ENCODE measurements around the gene RSPH9.

The RSPH9 gene

GRCh38 chr6:43714311-43715055, 69.6 kb downstream of the RSPH9 start:
- DNase-seq, result no peak

DNA sequence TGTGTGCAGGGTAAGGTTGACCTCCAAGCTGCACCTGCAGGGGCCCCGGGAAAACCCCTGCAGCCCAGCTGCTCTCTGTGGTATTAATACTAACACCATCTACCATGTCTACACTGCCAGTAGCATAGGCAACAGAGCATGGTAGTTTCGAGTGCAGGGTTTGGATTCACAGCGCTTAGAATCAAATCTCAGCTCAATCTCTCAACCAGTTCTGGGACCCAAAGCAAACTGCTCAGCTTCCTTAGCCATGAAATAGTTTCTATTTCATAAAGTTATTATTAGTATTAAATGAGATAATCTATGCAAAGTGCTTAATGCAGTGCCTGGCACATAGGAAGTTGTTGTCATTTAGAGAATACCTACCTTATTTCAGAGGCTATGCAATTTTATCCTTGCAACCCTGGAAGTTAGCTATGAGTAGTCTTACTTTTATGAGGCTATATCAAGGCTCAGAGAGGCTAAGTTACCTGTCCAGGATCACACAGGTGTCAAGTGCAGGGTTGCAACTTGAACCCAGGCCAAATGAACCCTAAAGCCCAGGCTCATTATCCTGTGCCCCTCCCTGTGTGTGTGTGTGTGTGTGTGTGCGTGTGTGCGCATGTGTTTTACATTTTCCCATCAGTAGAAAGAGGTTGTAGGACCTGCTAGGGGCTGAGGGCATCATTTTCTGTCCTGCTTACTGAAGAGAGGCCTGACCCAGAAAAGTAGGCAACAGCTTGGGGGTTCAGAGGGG, 70.4 kb downstream of the RSPH9 start:
- DNase-seq, result no peak

- DNase-seq, result no peak
Observed at GRCh38 chr6:43716099-43716498, 71.3 kb downstream of the RSPH9 start.

DNA sequence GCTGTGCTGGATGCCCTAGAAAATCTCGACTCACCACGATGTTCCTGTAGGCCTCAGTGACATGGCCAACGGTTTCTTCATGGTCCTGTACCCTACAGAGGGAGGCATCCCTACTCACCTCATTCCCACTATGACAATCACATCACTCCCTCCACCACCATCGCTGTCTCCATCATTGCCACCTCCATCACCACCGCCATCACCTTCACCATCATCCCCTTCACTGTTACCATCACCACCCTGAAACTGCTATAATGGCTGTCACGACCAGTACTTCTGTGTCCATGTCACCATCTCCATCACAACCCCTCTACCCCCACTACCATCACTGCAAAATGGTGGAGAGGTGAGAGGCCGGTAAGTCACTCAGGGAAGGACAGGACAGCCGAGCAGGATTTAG, 72.6 kb downstream of the RSPH9 start:
- DNase-seq, result no peak

DNA sequence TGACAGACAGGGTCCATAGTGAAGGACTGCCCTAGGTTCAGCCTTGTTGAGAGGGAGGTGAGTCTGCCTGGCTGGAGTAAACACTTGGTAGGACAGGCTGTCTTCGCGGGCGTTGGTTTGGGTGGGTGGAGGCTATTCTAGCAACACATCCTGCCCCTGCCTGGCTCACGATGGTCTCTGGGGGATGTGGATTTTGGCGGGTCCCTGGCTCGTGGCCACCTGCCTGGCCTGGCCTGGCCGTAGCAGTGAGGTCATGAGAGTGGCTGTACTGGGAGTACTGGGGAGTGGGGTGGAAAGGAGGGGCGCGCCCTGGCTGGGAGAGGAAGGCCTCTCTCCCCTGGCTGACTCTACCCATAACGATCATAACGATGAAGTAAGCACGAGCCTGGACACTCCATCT, 73.0 kb downstream of the RSPH9 start:
- no peak for DNase-seq

- DNase-seq, result no peak
Observed at GRCh38 chr6:43718387-43719105, 73.7 kb downstream of the RSPH9 start.

DNA sequence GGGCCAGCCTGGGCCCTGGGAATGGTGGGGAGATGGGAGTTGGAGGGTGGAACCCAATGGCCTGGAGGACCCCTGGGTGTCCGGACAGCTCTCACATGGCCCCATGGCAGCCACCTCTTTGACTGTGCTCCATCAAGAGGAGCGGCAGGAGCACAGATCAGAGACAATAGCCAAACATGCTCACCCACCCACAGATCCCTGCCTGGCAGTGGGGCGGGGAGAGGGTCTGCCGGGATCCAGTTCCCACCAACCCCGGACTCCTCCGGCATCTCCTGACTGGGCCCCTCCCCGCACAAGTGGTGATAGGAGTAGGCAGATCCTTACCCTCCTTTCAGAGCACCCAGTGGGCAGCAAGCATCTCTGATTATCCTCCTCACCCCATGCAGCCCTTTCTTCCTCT, 74.7 kb downstream of the RSPH9 start:
- no peak for DNase-seq

DNA sequence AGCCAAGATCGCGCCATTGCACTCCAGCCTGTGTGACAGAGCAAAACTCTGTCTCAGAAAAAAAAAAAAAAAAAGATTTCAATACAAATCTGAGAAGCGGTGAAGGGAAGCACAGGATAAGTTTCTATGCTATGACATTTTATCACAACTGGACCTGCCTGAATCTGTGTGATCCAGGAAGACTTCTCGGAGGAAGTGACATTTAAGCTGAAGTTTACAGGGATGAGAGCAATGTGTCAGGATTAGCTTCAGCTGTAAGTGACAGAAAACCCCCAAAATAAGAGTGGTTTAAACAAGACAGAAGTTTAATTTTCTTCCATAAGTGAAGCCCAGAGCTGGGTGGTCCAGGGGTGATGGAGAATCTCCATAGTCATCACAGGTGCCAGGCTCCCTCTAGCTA, 76.2 kb downstream of the RSPH9 start:
- DNase-seq, result no peak

Data from NCI-H510A (cell line).